Trophoblast cell (in vitro differentiated cells and primary cell): ENCODE data around the gene ASTN1.

Source experiments
- DNase-seq, 2 donors: peaks; one replicate each; pipeline ENCODE4 v3.0.0-alpha.2; 2016
- H2AFZ ChIP-seq: 2 replicates; pipeline ENCODE4 v1.6.1; 2013; ENCODE audit warnings: low read length, moderate library complexity, mild to moderate bottlenecking; ENCODE audit not compliant: insufficient read depth, poor library complexity
- H2AK5ac ChIP-seq: 2 replicates; pipeline ENCODE4 v1.6.1; 2013; ENCODE audit warnings: mild to moderate bottlenecking, low read length
- H2BK120ac ChIP-seq: 2 replicates; pipeline ENCODE4 v1.6.1; 2013; ENCODE audit warnings: low read length, mild to moderate bottlenecking, moderate library complexity; ENCODE audit not compliant: insufficient read depth, poor library complexity
- H2BK12ac ChIP-seq: 2 replicates; pipeline ENCODE4 v1.6.1; 2013; ENCODE audit warnings: mild to moderate bottlenecking, low read length, moderate library complexity
- H2BK5ac ChIP-seq: 2 replicates; pipeline ENCODE4 v1.6.1; 2013; ENCODE audit warnings: low read length, low read depth, moderate library complexity, mild to moderate bottlenecking; ENCODE audit not compliant: poor library complexity
- H3K14ac ChIP-seq: 2 replicates; pipeline ENCODE4 v1.6.1; 2013; ENCODE audit warnings: mild to moderate bottlenecking, low read length
- H3K18ac ChIP-seq: 2 replicates; pipeline ENCODE4 v1.6.1; 2013; ENCODE audit warnings: mild to moderate bottlenecking, low read length
- H3K23ac ChIP-seq: 2 replicates; pipeline ENCODE4 v1.6.1; 2013; ENCODE audit warnings: low read length
- H3K27ac ChIP-seq: 2 replicates; pipeline ENCODE4 v1.5.1; 2013; ENCODE audit warnings: low read depth, mild to moderate bottlenecking, inconsistent platforms, low read length, moderate library complexity
- H3K27me3 ChIP-seq: 2 replicates; pipeline ENCODE4 v1.6.1; 2013; ENCODE audit warnings: inconsistent platforms, mild to moderate bottlenecking, low read length, moderate library complexity; ENCODE audit not compliant: insufficient read depth
- H3K36me3 ChIP-seq, 2 experiments: 1 replicate in 1 of 2; 2 replicates in 1 of 2; pipeline ENCODE4 v1.6.1; 2013; ENCODE audit warnings: low read length in 2 of 2, mild to moderate bottlenecking in 2 of 2, moderate library complexity in 1 of 2; ENCODE audit not compliant: insufficient read depth in 2 of 2, control insufficient read depth in 1 of 2
- H3K4ac ChIP-seq: 2 replicates; pipeline ENCODE4 v1.6.1; 2013; ENCODE audit warnings: low read depth, mild to moderate bottlenecking, low read length, moderate library complexity
- H3K4me1 ChIP-seq, 2 experiments: 1 replicate in 1 of 2; 2 replicates in 1 of 2; pipeline ENCODE4 v1.6.1; 2013; ENCODE audit warnings: low read length in 2 of 2, mild to moderate bottlenecking in 2 of 2, moderate library complexity in 1 of 2; ENCODE audit not compliant: insufficient read depth in 2 of 2, control insufficient read depth in 1 of 2
- H3K4me2 ChIP-seq: 2 replicates; pipeline ENCODE4 v1.6.1; 2013; ENCODE audit warnings: inconsistent platforms, mild to moderate bottlenecking, low read length, moderate library complexity
- H3K4me3 ChIP-seq: 2 replicates; pipeline ENCODE4 v1.5.1; 2013; ENCODE audit warnings: mild to moderate bottlenecking, low read depth, low read length, inconsistent platforms
- H3K79me1 ChIP-seq: one replicate; pipeline ENCODE4 v1.6.1; 2013; ENCODE audit warnings: low read length
- H3K79me2 ChIP-seq: 2 replicates; pipeline ENCODE4 v1.6.1; 2013; ENCODE audit warnings: low read length, mild to moderate bottlenecking; ENCODE audit not compliant: control insufficient read depth, insufficient read depth, poor library complexity
- H3K9ac ChIP-seq: 2 replicates; pipeline ENCODE4 v1.6.1; 2013; ENCODE audit warnings: mild to moderate bottlenecking, low read length
- H3K9me3 ChIP-seq: 2 replicates; pipeline ENCODE4 v1.6.1; 2013; ENCODE audit warnings: low read depth, mild to moderate bottlenecking, control low read depth, inconsistent platforms, low read length; ENCODE audit not compliant: insufficient read depth
- H4K12ac ChIP-seq: 2 replicates; pipeline ENCODE4 v1.6.1; 2013; ENCODE audit warnings: low read depth, mild to moderate bottlenecking, low read length, moderate library complexity
- H4K8ac ChIP-seq: 2 replicates; pipeline ENCODE4 v1.6.1; 2013; ENCODE audit warnings: low read depth, mild to moderate bottlenecking, low read length, moderate library complexity
- H4K91ac ChIP-seq: one replicate; pipeline ENCODE4 v1.6.1; 2013; ENCODE audit warnings: low read depth, mild to moderate bottlenecking, low read length, moderate library complexity
- WGBS: extraction: QIAGEN DNeasy Blood & Tissue Kit; methylation state at CpG from one replicate; pipeline ENCODE4 v1.1.7; 2013; ENCODE audit warnings: missing lambda C conversion rate; ENCODE audit not compliant: insufficient read length, insufficient coverage; ENCODE audit errors: extremely low coverage; 5-methylcytosine and 5-hydroxymethylcytosine counted together

The ASTN1 gene

GRCh38 chr1:177007437-177008161 lies 156.9 kb downstream of the ASTN1 start:
- Histone ChIP-seq H4K12ac (no peak overlapping the region), H4K8ac (no peak overlapping the region), H2BK5ac (no peak overlapping the region), H4K91ac (no peak overlapping the region), H3K79me2 (no peaks in the 10 kb centered on the region), H3K79me1 (no peaks in the 10 kb centered on the region), H3K18ac (no peak overlapping the region), H3K27ac (no peak overlapping the region), H3K14ac (no peak overlapping the region), H2BK12ac (no peak overlapping the region), H3K23ac (no peak overlapping the region), H3K27me3 (no peaks in the 10 kb centered on the region), H2BK120ac (no peak overlapping the region), H3K4ac (no peak overlapping the region), H3K36me3 (no peaks in the 10 kb centered on the region), H3K4me1 (no peaks in the 10 kb centered on the region), H3K9ac (no peak overlapping the region), H3K4me3 (no peak overlapping the region), H3K9me3 (peaks cover 2% of the 10 kb centered on the region), H2AK5ac (no peak overlapping the region), H3K4me2 (no peak overlapping the region), H2AFZ (no peak overlapping the region)
- WGBS, result no CpG with 5 or more reads among the region's 8 CpGs
- no peak for DNase-seq

GRCh38 chr1:177002891-177003290 lies 161.6 kb downstream of the ASTN1 start:
- H3K27ac ChIP-seq, result no peak overlapping the region
- no peak overlapping the region for H3K9ac ChIP-seq
- H3K79me2 ChIP-seq, result no peaks in the 10 kb centered on the region
- no peak overlapping the region for H3K14ac ChIP-seq
- no peak for DNase-seq
- H3K4me1 ChIP-seq, result no peaks in the 10 kb centered on the region
- no peak overlapping the region for H2BK120ac ChIP-seq
- WGBS, result no CpG with 5 or more reads among the region's 5 CpGs
- no peak overlapping the region for H3K4ac ChIP-seq
- H2BK5ac ChIP-seq, result no peak overlapping the region
- H3K27me3 ChIP-seq, result no peaks in the 10 kb centered on the region
- H3K4me3 ChIP-seq, result no peak overlapping the region
- H3K23ac ChIP-seq, result no peak overlapping the region
- H4K12ac ChIP-seq, result no peak overlapping the region
- H3K4me2 ChIP-seq, result no peak overlapping the region
- H3K18ac ChIP-seq, result no peak overlapping the region
- no peaks in the 10 kb centered on the region for H3K36me3 ChIP-seq
- H3K9me3 ChIP-seq, result no peaks in the 10 kb centered on the region
- no peak overlapping the region for H4K91ac ChIP-seq
- no peak overlapping the region for H4K8ac ChIP-seq
- H2AFZ ChIP-seq, result no peak overlapping the region
- H3K79me1 ChIP-seq, result no peaks in the 10 kb centered on the region
- H2BK12ac ChIP-seq, result no peak overlapping the region
- no peak overlapping the region for H2AK5ac ChIP-seq

GRCh38 chr1:177001556-177001955 lies 163.0 kb downstream of the ASTN1 start:
- WGBS, result no CpG with 5 or more reads among the region's 2 CpGs
- no peak overlapping the region for H3K27ac ChIP-seq
- no peak overlapping the region for H2BK12ac ChIP-seq

GRCh38 chr1:176998183-176998795 lies 166.2 kb downstream of the ASTN1 start:
- WGBS, result no CpG with 5 or more reads among the region's 5 CpGs
- H3K27me3 ChIP-seq, result no peaks in the 10 kb centered on the region

More at GRCh38 chr1:177001556-177001955, 163.0 kb downstream of the ASTN1 start:
- Histone ChIP-seq H3K79me1 (no peaks in the 10 kb centered on the region), H3K9ac (no peak overlapping the region), H3K14ac (no peak overlapping the region), H3K79me2 (no peaks in the 10 kb centered on the region), H3K4me1 (no peaks in the 10 kb centered on the region), H3K36me3 (no peaks in the 10 kb centered on the region), H3K23ac (no peak overlapping the region), H3K4me2 (no peak overlapping the region), H4K12ac (no peak overlapping the region), H3K9me3 (no peaks in the 10 kb centered on the region), H3K27me3 (no peaks in the 10 kb centered on the region), H3K4me3 (no peak overlapping the region), H2BK5ac (no peak overlapping the region), H2BK120ac (no peak overlapping the region), H3K18ac (no peak overlapping the region), H4K8ac (no peak overlapping the region), H2AK5ac (no peak overlapping the region), H3K4ac (no peak overlapping the region), H2AFZ (no peak overlapping the region), H4K91ac (no peak overlapping the region)
- DNase-seq, result no peak

More at GRCh38 chr1:176998183-176998795, 166.2 kb downstream of the ASTN1 start:
- Histone ChIP-seq H3K4ac (no peak overlapping the region), H3K9me3 (no peaks in the 10 kb centered on the region), H4K8ac (no peak overlapping the region), H4K12ac (no peak overlapping the region), H3K4me1 (no peaks in the 10 kb centered on the region), H3K18ac (no peak overlapping the region), H2AFZ (no peak overlapping the region), H2BK120ac (no peak overlapping the region), H3K14ac (no peak overlapping the region), H3K27ac (no peak overlapping the region), H3K23ac (no peak overlapping the region), H3K4me2 (no peak overlapping the region), H3K4me3 (no peak overlapping the region), H3K9ac (no peak overlapping the region), H2BK5ac (no peak overlapping the region), H2AK5ac (no peak overlapping the region), H3K36me3 (no peaks in the 10 kb centered on the region), H3K79me1 (no peaks in the 10 kb centered on the region), H3K79me2 (no peaks in the 10 kb centered on the region), H2BK12ac (no peak overlapping the region), H4K91ac (no peak overlapping the region)
- DNase-seq, result no peak
